Liver (tissue), 9 donors: ENCODE data around the gene NEK8. TPM values are rescaled to one million over a fixed set of nuclear protein-coding genes. Genes with fewer than 3 reads are reported as not detected.

Source experiments
- DNase-seq: peaks from one replicate; pipeline ENCODE4 v3.0.0-alpha.2; 2017; ENCODE audit warnings: low spot score
- H3K27ac ChIP-seq, 2 donors: one replicate each; pipeline ENCODE4 v1.7.0; 2013; ENCODE audit warnings: inconsistent platforms in 2 of 2, low read length in 2 of 2, control low read depth in 1 of 2, low read depth in 1 of 2, mild to moderate bottlenecking in 1 of 2
- H3K27me3 ChIP-seq, 4 donors: one replicate each; pipeline versions ENCODE4 v1.6.1 to v1.7.0; 2013; ENCODE audit warnings: low read length in 3 of 4, inconsistent platforms in 1 of 4, mild to moderate bottlenecking in 1 of 4, moderate library complexity in 1 of 4; ENCODE audit not compliant: control insufficient read depth in 4 of 4, insufficient read depth in 4 of 4
- H3K36me3 ChIP-seq, 4 donors: one replicate each; pipeline versions ENCODE4 v1.6.1 to v1.7.0; 2013; ENCODE audit warnings: low read length in 3 of 4, mild to moderate bottlenecking in 3 of 4, low read depth in 1 of 4, moderate library complexity in 1 of 4; ENCODE audit not compliant: control insufficient read depth in 4 of 4, insufficient read depth in 3 of 4
- H3K4me1 ChIP-seq, 4 donors: one replicate each; pipeline versions ENCODE4 v1.6.1 to v1.7.0; 2013; ENCODE audit warnings: low read length in 3 of 4, mild to moderate bottlenecking in 3 of 4, moderate library complexity in 1 of 4; ENCODE audit not compliant: control insufficient read depth in 4 of 4, insufficient read depth in 4 of 4
- H3K4me3 ChIP-seq, 3 donors: one replicate each; pipeline versions ENCODE4 v1.6.1 to v1.7.0; 2013; ENCODE audit warnings: low read length in 3 of 3, control low read depth in 1 of 3, low read depth in 1 of 3, mild to moderate bottlenecking in 1 of 3
- H3K9ac ChIP-seq, 2 donors: one replicate each; pipeline ENCODE4 v1.7.0; 2013; ENCODE audit warnings: low read length in 2 of 2, mild to moderate bottlenecking in 2 of 2, moderate library complexity in 2 of 2, control low read depth in 1 of 2, low read depth in 1 of 2
- H3K9me3 ChIP-seq, 4 donors: one replicate each; pipeline versions ENCODE4 v1.6.1 to v1.7.0; 2013; ENCODE audit warnings: low read length in 3 of 4; ENCODE audit not compliant: control insufficient read depth in 4 of 4
- ATF3 ChIP-seq: IDR thresholded peaks from 2 replicates; pipeline ENCODE4 v1.6.1; 2016; ENCODE audit warnings: antibody characterized with exemption
- CTCF ChIP-seq: fragments of 150-350 bp; IDR thresholded peaks from 2 replicates; pipeline ENCODE4 v1.5.1; 2017; ENCODE audit warnings: improper control_type of control experiment, low read depth, low read length; ENCODE audit not compliant: missing input control
- EGR1 ChIP-seq, 2 donors: IDR thresholded peaks; 2 replicates each; pipeline ENCODE4 v1.6.1; 2016 to 2018; ENCODE audit warnings: antibody characterized with exemption in 2 of 2, low read depth in 2 of 2
- FOXA1 ChIP-seq: IDR thresholded peaks from 2 replicates; pipeline ENCODE4 v1.6.1; 2016; ENCODE audit warnings: antibody characterized with exemption
- FOXA2 ChIP-seq: IDR thresholded peaks from 2 replicates; pipeline ENCODE4 v1.6.1; 2016; ENCODE audit warnings: antibody characterized with exemption
- GABPA ChIP-seq, 2 donors: IDR thresholded peaks in 1 of 2; conservative IDR thresholded peaks in 1 of 2; 2 replicates each; pipeline ENCODE4 v1.6.1; 2016; ENCODE audit warnings: antibody characterized with exemption in 2 of 2, mild to moderate bottlenecking in 1 of 2, moderate library complexity in 1 of 2
- HNF4A ChIP-seq, 2 donors: conservative IDR thresholded peaks; 2 replicates each; pipeline ENCODE4 v1.6.1; 2016; ENCODE audit warnings: antibody characterized with exemption in 2 of 2, mild to moderate bottlenecking in 2 of 2
- HNF4G ChIP-seq: IDR thresholded peaks from 2 replicates; pipeline ENCODE4 v1.6.1; 2016; ENCODE audit warnings: antibody characterized with exemption
- JUND ChIP-seq, 2 donors: IDR thresholded peaks; 2 replicates each; pipeline ENCODE4 v1.6.1; 2016; ENCODE audit warnings: antibody characterized with exemption in 2 of 2
- MAX ChIP-seq: IDR thresholded peaks from 2 replicates; pipeline ENCODE4 v1.6.1; 2016; ENCODE audit warnings: antibody characterized with exemption
- NR2F2 ChIP-seq: IDR thresholded peaks from 2 replicates; pipeline ENCODE4 v1.6.1; 2016; ENCODE audit warnings: antibody characterized with exemption
- RAD21 ChIP-seq, 2 donors: IDR thresholded peaks; 2 replicates each; pipeline ENCODE4 v1.6.1; 2016; ENCODE audit warnings: antibody characterized with exemption in 2 of 2, mild to moderate bottlenecking in 2 of 2
- REST ChIP-seq: IDR thresholded peaks from 2 replicates; pipeline ENCODE4 v1.6.1; 2016; ENCODE audit warnings: antibody characterized with exemption, mild to moderate bottlenecking
- RXRA ChIP-seq, 2 donors: IDR thresholded peaks; 2 replicates each; pipeline ENCODE4 v1.6.1; 2017 to 2018; ENCODE audit warnings: antibody characterized with exemption in 2 of 2, mild to moderate bottlenecking in 1 of 2
- SP1 ChIP-seq: IDR thresholded peaks from 2 replicates; pipeline ENCODE4 v1.6.1; 2018; ENCODE audit warnings: antibody characterized with exemption, mild to moderate bottlenecking
- TAF1 ChIP-seq: conservative IDR thresholded peaks from 2 replicates; pipeline ENCODE4 v1.6.1; 2016; ENCODE audit warnings: antibody characterized with exemption, mild to moderate bottlenecking
- YY1 ChIP-seq: IDR thresholded peaks from 2 replicates; pipeline ENCODE4 v1.6.1; 2016; ENCODE audit warnings: antibody characterized with exemption, mild to moderate bottlenecking
- WGBS: extraction: QIAGEN DNeasy Blood & Tissue Kit; methylation state at CpG from one replicate; pipeline ENCODE4 v1.1.7; 2013; 5-methylcytosine and 5-hydroxymethylcytosine counted together
- polyA plus RNA-seq, 2 donors: library from polyadenylated mRNA; stranded (reverse) in 1 of 2; unstranded in 1 of 2; fragments of 200-250 nt in 1 of 2; fragments of >200 nt in 1 of 2; fragmentation: Nextera tagmentation in 1 of 2; extraction: Ambion mirVana in 1 of 2; gene quantifications; one replicate each; pipeline versions ENCODE4 v1.2.1 to v1.2.3, GENCODE V29; 2013 to 2015
- total RNA-seq, 2 donors: library from RNA; depleted of rRNA; stranded (reverse); fragments of >200 nt; gene quantifications; one replicate each; pipeline ENCODE4 v1.2.3, GENCODE V29; 2014
- donor health status: healthy.
- donor health status: healthy.
- donor health status: healthy.
- donor health status: healthy.
- donor health status: healthy.

Gene NEK8
- total and polyA plus RNA-seq, 4 donors, result 1.7 to 7.8 (median 4.5) TPM

GRCh38 chr17:28744104-28744971 is 15.8 kb downstream of the NEK8 start:
- 1% methylated on average over 61 of the region's 61 CpGs for WGBS
- Histone ChIP-seq H3K27ac (peak overlapping the region; percentile 74 to 92), H3K27me3 (no peaks in the 10 kb centered on the region), H3K9me3 (no peaks in the 10 kb centered on the region), H3K36me3 (peaks cover 4 to 24% (median 18%) of the 10 kb centered on the region in 4 donors), H3K4me1 (peaks cover 16 to 45% (median 33%) of the 10 kb centered on the region in 4 donors), H3K4me3 (peak overlapping the region; percentile 72 to 93 (median 92)), H3K9ac (peak overlapping the region; percentile 63 to 79)
- peak; percentile 67 for DNase-seq
- peak; percentile 49 for TF ChIP-seq SP1
- TF ChIP-seq NR2F2, result peak; percentile 30
- no peak for TF ChIP-seq JUND (IDR thresholded peaks at IDR 0.05)
- TF ChIP-seq HNF4A (conservative IDR thresholded peaks at IDR 0.05), result peak; percentile 95 to 97
- TF ChIP-seq FOXA2, result no peak
- no peak for TF ChIP-seq FOXA1
- TF ChIP-seq ATF3, result no peak
- peak; percentile 27 for TF ChIP-seq YY1
- peak; percentile 59 to 64 for TF ChIP-seq RXRA (IDR thresholded peaks at IDR 0.05)
- peak; percentile 65 for TF ChIP-seq HNF4G
- no peak for TF ChIP-seq RAD21 (IDR thresholded peaks at IDR 0.05)

- no peak for TF ChIP-seq YY1
- TF ChIP-seq GABPA (IDR thresholded peaks at IDR 0.05 in 1 of 2, conservative IDR thresholded peaks at IDR 0.05 in 1 of 2), result no peak
- no peak for TF ChIP-seq NR2F2
- no peak for TF ChIP-seq ATF3
- TF ChIP-seq CTCF, result no peak
- TF ChIP-seq RAD21 (IDR thresholded peaks at IDR 0.05), result no peak
- no peak for TF ChIP-seq EGR1 (IDR thresholded peaks at IDR 0.05; ENCODE audit: low read depth in 2 of 2)
- TF ChIP-seq MAX, result no peak
- no peak for TF ChIP-seq REST
- no peak for TF ChIP-seq SP1
- TF ChIP-seq RXRA (IDR thresholded peaks at IDR 0.05), result no peak
- TF ChIP-seq JUND (IDR thresholded peaks at IDR 0.05), result no peak
- no peak for TF ChIP-seq TAF1
- TF ChIP-seq HNF4G, result no peak
- no peak for TF ChIP-seq FOXA1
- H3K4me1 ChIP-seq, result peaks cover 16 to 46% (median 33%) of the 10 kb centered on the region in 4 donors
- no peaks in the 10 kb centered on the region for H3K9me3 ChIP-seq
- H3K27ac ChIP-seq, result peak overlapping the region; percentile 74 to 92
- H3K4me3 ChIP-seq, result peak overlapping the region; percentile 72 to 93 (median 82)
- WGBS, result 3% methylated on average over 31 of the region's 31 CpGs
- H3K9ac ChIP-seq, result peak overlapping the region; percentile 63 to 79
- no peaks in the 10 kb centered on the region for H3K27me3 ChIP-seq
- DNase-seq, result peak; percentile 63
- peaks cover 4 to 27% (median 18%) of the 10 kb centered on the region in 4 donors for H3K36me3 ChIP-seq
These were observed 16.6 kb downstream of the NEK8 start for GRCh38 chr17:28744972-28745785.
